PFSK-1 (cell line): Measurements from ENCODE around the gene ESR1.

Experiments
- FOXP2 ChIP-seq: optimal IDR thresholded peaks from 2 replicates; pipeline ENCODE3; 2011; ENCODE audit warnings: borderline replicate concordance, control low read depth, inconsistent platforms; ENCODE audit not compliant: insufficient read depth; ENCODE audit errors: extremely low read length, extremely low read depth
- POLR2AphosphoS5 ChIP-seq: IDR thresholded peaks from 2 replicates; pipeline ENCODE4 v1.6.1; 2012; ENCODE audit warnings: low read depth, mild to moderate bottlenecking, control low read depth, low read length, moderate library complexity
- REST ChIP-seq, 2 experiments: IDR thresholded peaks; 2 replicates each; pipeline versions ENCODE4 v1.6.1 to v1.8.0; 2011 to 2012; ENCODE audit warnings: low read depth in 2 of 2, low read length in 2 of 2, control low read depth in 1 of 2, inconsistent platforms in 1 of 2, mild to moderate bottlenecking in 1 of 2, moderate library complexity in 1 of 2; ENCODE audit not compliant: insufficient read depth in 1 of 2
- SIN3A ChIP-seq: IDR thresholded peaks from 2 replicates; pipeline ENCODE4 v1.6.1; 2012; ENCODE audit warnings: mild to moderate bottlenecking, low read length, moderate library complexity, borderline replicate concordance; ENCODE audit not compliant: insufficient read depth
- TAF1 ChIP-seq: IDR thresholded peaks from 2 replicates; pipeline ENCODE4 v1.6.1; 2012; ENCODE audit warnings: low read length, control low read depth, borderline replicate concordance; ENCODE audit not compliant: insufficient read depth

The ESR1 gene

GRCh38 chr6:151806757-151807512 lies 547 bp upstream of the ESR1 start:
- TF ChIP-seq TAF1 (no peak), POLR2AphosphoS5 (no peak), SIN3A (no peak), FOXP2 (no peak), REST (IDR thresholded peaks at IDR 0.05; ENCODE audit: insufficient read depth in 1 of 2, low read depth in 2 of 2, low read length in 2 of 2) (no peak)

GRCh38 chr6:151808371-151809241 lies 1.1 kb downstream of the ESR1 start:
- TF ChIP-seq REST (IDR thresholded peaks at IDR 0.05; ENCODE audit: insufficient read depth in 1 of 2, low read depth in 2 of 2, low read length in 2 of 2) (no peak), FOXP2 (no peak), POLR2AphosphoS5 (no peak), TAF1 (no peak), SIN3A (no peak)

- no peak for TF ChIP-seq SIN3A
- TF ChIP-seq POLR2AphosphoS5 = no peak
- no peak for TF ChIP-seq FOXP2
- TF ChIP-seq TAF1 = no peak
- no peak for TF ChIP-seq REST (IDR thresholded peaks at IDR 0.05; ENCODE audit: insufficient read depth in 1 of 2, low read depth in 2 of 2, low read length in 2 of 2)
These were observed 3.6 kb downstream of the ESR1 start for GRCh38 chr6:151811081-151811480.

- TF ChIP-seq FOXP2 = no peak
- TF ChIP-seq REST (IDR thresholded peaks at IDR 0.05; ENCODE audit: insufficient read depth in 1 of 2, low read depth in 2 of 2, low read length in 2 of 2) = no peak
- TF ChIP-seq TAF1 = no peak
- TF ChIP-seq SIN3A = no peak
- TF ChIP-seq POLR2AphosphoS5 = no peak
These were observed 6.4 kb downstream of the ESR1 start for GRCh38 chr6:151813858-151814257.
